A549 (cell line): ENCODE results near the gene RXFP3. TPM values are rescaled to one million over a fixed set of nuclear protein-coding genes. Genes with fewer than 3 reads are reported as not detected.

Experiments
- ATAC-seq, 2 experiments: fragments of 200-7000 bp in 1 of 2; fragments of >200 bp in 1 of 2; cut with Nextera tagmentation in 1 of 2; cut with Tn5 transposase in 1 of 2; 3 replicates each; pipeline versions ENCODE4 v1.8.0 to v1.9.1; 2018 to 2020; ENCODE audit warnings: mild to moderate bottlenecking in 1 of 2, moderate library complexity in 1 of 2
- CTCF ChIA-PET: fragments of 300-600 bp; sonication (Branson Sonifier 250); formaldehyde crosslinking; extraction: SDS; loops from one replicate; lab custom pipeline; 2021; ENCODE audit warnings: antibody characterized with exemption, inconsistent platforms; lab: Yijun Ruan, JAX
- POLR2A ChIA-PET: fragments of 350-600 bp; formaldehyde crosslinking; extraction: SDS; loops from one replicate; lab custom pipeline; 2021; ENCODE audit warnings: antibody characterized with exemption, inconsistent platforms; lab: Yijun Ruan, JAX
- DNase-seq, 2 experiments: peaks; one replicate each; pipeline versions ENCODE4 v3.0.0 to v3.0.0-alpha.2; 2011 to 2016; ENCODE audit warnings: low read depth in 1 of 2, low spot score in 1 of 2
- FAIRE-seq: peaks from 2 replicates; lab custom pipeline; 2011; peaks lifted over from hg19 to GRCh38; lab: Jason Lieb, UNC
- H3K27ac ChIP-seq, 2 experiments: fragments of >200 bp; sonication (Bioruptor Twin); formaldehyde crosslinking; 3 replicates each; pipeline ENCODE4 v1.5.1; 2016 to 2017
- H3K4me1 ChIP-seq: fragments of >200 bp; sonication (Bioruptor Twin); formaldehyde crosslinking; 3 replicates; pipeline ENCODE4 v1.6.1; 2016
- H3K4me2 ChIP-seq: fragments of >200 bp; sonication (Bioruptor Twin); formaldehyde crosslinking; 3 replicates; pipeline ENCODE4 v1.6.1; 2016
- H3K4me3 ChIP-seq: fragments of >200 bp; sonication (Bioruptor Twin); formaldehyde crosslinking; 3 replicates; pipeline ENCODE4 v1.5.1; 2016
- H3K9me3 ChIP-seq: fragments of >200 bp; sonication (Bioruptor Twin); formaldehyde crosslinking; 3 replicates; pipeline ENCODE4 v1.6.1; 2016
- CBX2 ChIP-seq: fragments of 200-600 bp; sonication (generic); IDR thresholded peaks from 2 replicates; pipeline ENCODE4 v1.6.1; 2016; ENCODE audit warnings: low read depth, mild to moderate bottlenecking, borderline replicate concordance
- CBX8 ChIP-seq: fragments of 200-600 bp; sonication (generic); IDR thresholded peaks from 2 replicates; pipeline ENCODE4 v1.6.1; 2016
- CHD2 ChIP-seq: fragments of 150-350 bp; IDR thresholded peaks from 2 replicates; pipeline ENCODE4 v1.6.1; 2014; ENCODE audit warnings: low read length; ENCODE audit not compliant: partially characterized antibody
- CHD4 ChIP-seq: fragments of 200-600 bp; sonication (generic); IDR thresholded peaks from 2 replicates; pipeline ENCODE4 v1.6.1; 2016; ENCODE audit warnings: antibody characterized with exemption, mild to moderate bottlenecking, borderline replicate concordance
- EHF ChIP-seq: fragments of 250-450 bp; sonication (Bioruptor Pico); IDR thresholded peaks from 2 replicates; pipeline ENCODE4 v1.5.0; 2020; ENCODE audit warnings: mild to moderate bottlenecking
- ESRRA ChIP-seq: fragments of 150-350 bp; IDR thresholded peaks from 2 replicates; pipeline ENCODE4 v1.6.1; 2014; ENCODE audit warnings: mild to moderate bottlenecking, low read length, borderline replicate concordance
- FOXS1 ChIP-seq: fragments of 250-450 bp; sonication (Bioruptor Pico); IDR thresholded peaks from 2 replicates; pipeline ENCODE4 v1.5.0; 2020; ENCODE audit warnings: mild to moderate bottlenecking, moderate library complexity
- GATA3 ChIP-seq: IDR thresholded peaks from 2 replicates; pipeline ENCODE4 v1.6.1; 2012; ENCODE audit warnings: borderline replicate concordance
- HDAC2 ChIP-seq: fragments of 200-600 bp; sonication (generic); IDR thresholded peaks from 2 replicates; pipeline ENCODE4 v1.6.1; 2016
- HEYL ChIP-seq: fragments of 250-450 bp; sonication (Bioruptor Pico); IDR thresholded peaks from 2 replicates; pipeline ENCODE4 v1.8.0; 2021; ENCODE audit warnings: mild to moderate bottlenecking, moderate library complexity
- HOXA7 ChIP-seq: fragments of 250-450 bp; sonication (Bioruptor Pico); IDR thresholded peaks from 2 replicates; pipeline ENCODE4 v1.5.0; 2020; ENCODE audit warnings: mild to moderate bottlenecking, moderate library complexity
- JUNB ChIP-seq: fragments of >200 bp; sonication (Bioruptor Twin); formaldehyde crosslinking; IDR thresholded peaks from 2 replicates; pipeline ENCODE4 v1.6.1; 2016
- KDM1A ChIP-seq: fragments of 200-600 bp; sonication (generic); IDR thresholded peaks from 2 replicates; pipeline ENCODE4 v1.6.1; 2016; ENCODE audit warnings: low read depth, mild to moderate bottlenecking
- NFE2L2 ChIP-seq: fragments of 150-350 bp; conservative IDR thresholded peaks from 2 replicates; pipeline ENCODE4 v1.6.1; 2014; ENCODE audit warnings: low read length
- NR3C1 ChIP-seq: fragments of >200 bp; sonication (Bioruptor Twin); formaldehyde crosslinking; IDR thresholded peaks from 3 replicates; pipeline ENCODE4 v1.6.1; 2017
- RAD21 ChIP-seq, 2 experiments: fragments of >200 bp in 1 of 2; sonication (Bioruptor Twin) in 1 of 2; formaldehyde crosslinking in 1 of 2; IDR thresholded peaks in 1 of 2; conservative IDR thresholded peaks in 1 of 2; 2 replicates in 1 of 2; 3 replicates in 1 of 2; pipeline ENCODE4 v1.6.1; 2012 to 2018; ENCODE audit warnings: inconsistent platforms in 1 of 2
- RARB ChIP-seq: fragments of 250-450 bp; sonication (Bioruptor Pico); IDR thresholded peaks from 2 replicates; pipeline ENCODE4 v1.8.0; 2021; ENCODE audit warnings: mild to moderate bottlenecking, moderate library complexity
- TFCP2L1 ChIP-seq: fragments of 250-450 bp; sonication (Bioruptor Pico); IDR thresholded peaks from 2 replicates; pipeline ENCODE4 v1.5.0; 2021; ENCODE audit warnings: mild to moderate bottlenecking
- ZFP36 ChIP-seq: fragments of 450-650 bp; IDR thresholded peaks from 2 replicates; pipeline ENCODE4 v1.6.1; 2014; ENCODE audit warnings: borderline replicate concordance; ENCODE audit not compliant: partially characterized antibody
- ZNF302 ChIP-seq: fragments of 250-450 bp; sonication (Bioruptor Pico); IDR thresholded peaks from 2 replicates; pipeline ENCODE4 v1.9.0; 2021; ENCODE audit warnings: inconsistent platforms, mild to moderate bottlenecking, moderate library complexity
- ZSCAN20 ChIP-seq: fragments of 250-450 bp; sonication (Bioruptor Pico); IDR thresholded peaks from 2 replicates; pipeline ENCODE4 v1.8.0; 2022; ENCODE audit warnings: mild to moderate bottlenecking, moderate library complexity
- WGBS: methylation state at CpG from one replicate; pipeline ENCODE4 v1.1.6; 2017; ENCODE audit errors: missing lambda C conversion rate; 5-methylcytosine and 5-hydroxymethylcytosine counted together
- polyA plus RNA-seq, 4 experiments: library from polyadenylated mRNA; depleted of rRNA in 3 of 4; stranded (reverse); fragments of >200 nt; fragmentation: RNase III in 1 of 4; extraction: RNeasy Plus Mini Kit Qiagen cat#74134 plus additional on column Dnase treatment in 1 of 4; gene quantifications; 2 replicates in 3 of 4; 3 replicates in 1 of 4; pipeline ENCODE4 v1.2.3, GENCODE V29; 2011 to 2017
- TF ChIP-seq, protein P1 (sequence below): fragments of 150-350 bp; IDR thresholded peaks from 2 replicates; pipeline ENCODE4 v1.6.1; 2014; ENCODE audit warnings: low read depth, mild to moderate bottlenecking, low read length
- TF ChIP-seq, protein P2 (sequence below): fragments of >200 bp; sonication (Bioruptor Twin); formaldehyde crosslinking; IDR thresholded peaks from 3 replicates; pipeline ENCODE4 v1.6.1; 2016
- TF ChIP-seq, protein P3 (sequence below): fragments of 200-600 bp; sonication (generic); IDR thresholded peaks from 2 replicates; pipeline ENCODE4 v1.6.1; 2016; ENCODE audit warnings: antibody characterized with exemption, mild to moderate bottlenecking, moderate library complexity
- TF ChIP-seq, protein P4 (sequence below): fragments of 450-650 bp; IDR thresholded peaks from 2 replicates; pipeline ENCODE4 v1.6.1; 2014; ENCODE audit warnings: antibody characterized with exemption

Gene RXFP3
- polyA plus RNA-seq, 2 of the 4 experiments (the other 2 are of a cell fraction), result not detected

DNA sequence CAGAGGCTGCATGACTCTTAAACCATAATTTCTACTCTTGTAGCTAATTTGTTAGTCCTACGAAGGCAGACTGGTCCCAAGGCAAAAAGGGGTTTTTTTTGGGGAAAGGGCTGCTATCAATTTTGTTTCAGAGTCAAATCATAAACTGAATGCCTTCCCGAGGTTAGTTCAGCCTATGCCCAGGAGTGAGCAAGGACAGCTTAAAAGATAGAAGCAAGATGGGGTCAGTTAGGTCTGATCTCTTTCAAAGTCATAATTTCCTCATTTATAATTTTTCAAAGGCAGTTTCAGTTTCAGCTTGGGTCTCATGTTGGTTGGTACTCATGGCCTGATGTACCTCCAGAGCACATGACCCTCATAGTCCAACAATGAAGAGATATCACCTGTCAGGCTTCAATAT, 7.9 kb upstream of the RXFP3 start:
- Histone ChIP-seq H3K9me3 (no peaks in the 10 kb centered on the region), H3K4me1 (no peaks in the 10 kb centered on the region)
- no peak for ATAC-seq
- FAIRE-seq, result no peak
- TF ChIP-seq GATA3, result no peak
- TF ChIP-seq, protein P1, sequence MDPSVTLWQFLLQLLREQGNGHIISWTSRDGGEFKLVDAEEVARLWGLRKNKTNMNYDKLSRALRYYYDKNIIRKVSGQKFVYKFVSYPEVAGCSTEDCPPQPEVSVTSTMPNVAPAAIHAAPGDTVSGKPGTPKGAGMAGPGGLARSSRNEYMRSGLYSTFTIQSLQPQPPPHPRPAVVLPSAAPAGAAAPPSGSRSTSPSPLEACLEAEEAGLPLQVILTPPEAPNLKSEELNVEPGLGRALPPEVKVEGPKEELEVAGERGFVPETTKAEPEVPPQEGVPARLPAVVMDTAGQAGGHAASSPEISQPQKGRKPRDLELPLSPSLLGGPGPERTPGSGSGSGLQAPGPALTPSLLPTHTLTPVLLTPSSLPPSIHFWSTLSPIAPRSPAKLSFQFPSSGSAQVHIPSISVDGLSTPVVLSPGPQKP, result no peak
- TF ChIP-seq, protein P2, sequence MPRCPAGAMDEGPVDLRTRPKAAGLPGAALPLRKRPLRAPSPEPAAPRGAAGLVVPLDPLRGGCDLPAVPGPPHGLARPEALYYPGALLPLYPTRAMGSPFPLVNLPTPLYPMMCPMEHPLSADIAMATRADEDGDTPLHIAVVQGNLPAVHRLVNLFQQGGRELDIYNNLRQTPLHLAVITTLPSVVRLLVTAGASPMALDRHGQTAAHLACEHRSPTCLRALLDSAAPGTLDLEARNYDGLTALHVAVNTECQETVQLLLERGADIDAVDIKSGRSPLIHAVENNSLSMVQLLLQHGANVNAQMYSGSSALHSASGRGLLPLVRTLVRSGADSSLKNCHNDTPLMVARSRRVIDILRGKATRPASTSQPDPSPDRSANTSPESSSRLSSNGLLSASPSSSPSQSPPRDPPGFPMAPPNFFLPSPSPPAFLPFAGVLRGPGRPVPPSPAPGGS, result no peak
- no peak for TF ChIP-seq CBX2
- TF ChIP-seq, protein P3, sequence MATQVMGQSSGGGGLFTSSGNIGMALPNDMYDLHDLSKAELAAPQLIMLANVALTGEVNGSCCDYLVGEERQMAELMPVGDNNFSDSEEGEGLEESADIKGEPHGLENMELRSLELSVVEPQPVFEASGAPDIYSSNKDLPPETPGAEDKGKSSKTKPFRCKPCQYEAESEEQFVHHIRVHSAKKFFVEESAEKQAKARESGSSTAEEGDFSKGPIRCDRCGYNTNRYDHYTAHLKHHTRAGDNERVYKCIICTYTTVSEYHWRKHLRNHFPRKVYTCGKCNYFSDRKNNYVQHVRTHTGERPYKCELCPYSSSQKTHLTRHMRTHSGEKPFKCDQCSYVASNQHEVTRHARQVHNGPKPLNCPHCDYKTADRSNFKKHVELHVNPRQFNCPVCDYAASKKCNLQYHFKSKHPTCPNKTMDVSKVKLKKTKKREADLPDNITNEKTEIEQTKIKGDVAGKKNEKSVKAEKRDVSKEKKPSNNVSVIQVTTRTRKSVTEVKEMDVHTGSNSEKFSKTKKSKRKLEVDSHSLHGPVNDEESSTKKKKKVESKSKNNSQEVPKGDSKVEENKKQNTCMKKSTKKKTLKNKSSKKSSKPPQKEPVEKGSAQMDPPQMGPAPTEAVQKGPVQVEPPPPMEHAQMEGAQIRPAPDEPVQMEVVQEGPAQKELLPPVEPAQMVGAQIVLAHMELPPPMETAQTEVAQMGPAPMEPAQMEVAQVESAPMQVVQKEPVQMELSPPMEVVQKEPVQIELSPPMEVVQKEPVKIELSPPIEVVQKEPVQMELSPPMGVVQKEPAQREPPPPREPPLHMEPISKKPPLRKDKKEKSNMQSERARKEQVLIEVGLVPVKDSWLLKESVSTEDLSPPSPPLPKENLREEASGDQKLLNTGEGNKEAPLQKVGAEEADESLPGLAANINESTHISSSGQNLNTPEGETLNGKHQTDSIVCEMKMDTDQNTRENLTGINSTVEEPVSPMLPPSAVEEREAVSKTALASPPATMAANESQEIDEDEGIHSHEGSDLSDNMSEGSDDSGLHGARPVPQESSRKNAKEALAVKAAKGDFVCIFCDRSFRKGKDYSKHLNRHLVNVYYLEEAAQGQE, result no peak
- TF ChIP-seq NFE2L2, result no peak
- TF ChIP-seq EHF (CRISPR knock-in tag), result no peak
- no peak for TF ChIP-seq ZSCAN20
- no peak for TF ChIP-seq HOXA7 (CRISPR knock-in tag)
- no peak for TF ChIP-seq HDAC2
- TF ChIP-seq, protein P4, sequence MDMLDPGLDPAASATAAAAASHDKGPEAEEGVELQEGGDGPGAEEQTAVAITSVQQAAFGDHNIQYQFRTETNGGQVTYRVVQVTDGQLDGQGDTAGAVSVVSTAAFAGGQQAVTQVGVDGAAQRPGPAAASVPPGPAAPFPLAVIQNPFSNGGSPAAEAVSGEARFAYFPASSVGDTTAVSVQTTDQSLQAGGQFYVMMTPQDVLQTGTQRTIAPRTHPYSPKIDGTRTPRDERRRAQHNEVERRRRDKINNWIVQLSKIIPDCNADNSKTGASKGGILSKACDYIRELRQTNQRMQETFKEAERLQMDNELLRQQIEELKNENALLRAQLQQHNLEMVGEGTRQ, result no peak
- no peak for TF ChIP-seq JUNB
- TF ChIP-seq HEYL (CRISPR knock-in tag), result no peak
- no peak for TF ChIP-seq CHD4
- TF ChIP-seq NR3C1, result no peak
- no peak for TF ChIP-seq RAD21 (conservative IDR thresholded peaks at IDR 0.05 in 1 of 2, IDR thresholded peaks at IDR 0.05 in 1 of 2)
- TF ChIP-seq TFCP2L1 (CRISPR knock-in tag), result no peak
- TF ChIP-seq RARB (CRISPR knock-in tag), result no peak
- TF ChIP-seq, all 56 proteins: peak for 0
- Histone ChIP-seq H3K4me3 (no peak overlapping the region), H3K27ac (no peak overlapping the region), H3K4me2 (no peak overlapping the region)
- POLR2A ChIA-PET, result no interaction called here
- DNase-seq, result no peak
- 35% methylated on average over 2 of the region's 2 CpGs for WGBS
- CTCF ChIA-PET, result interaction anchor here (1.2 kb wide), 1 partner anchor 49 kb away, joined by 3 read pairs; no protein-coding TSS in a partner anchor

DNA sequence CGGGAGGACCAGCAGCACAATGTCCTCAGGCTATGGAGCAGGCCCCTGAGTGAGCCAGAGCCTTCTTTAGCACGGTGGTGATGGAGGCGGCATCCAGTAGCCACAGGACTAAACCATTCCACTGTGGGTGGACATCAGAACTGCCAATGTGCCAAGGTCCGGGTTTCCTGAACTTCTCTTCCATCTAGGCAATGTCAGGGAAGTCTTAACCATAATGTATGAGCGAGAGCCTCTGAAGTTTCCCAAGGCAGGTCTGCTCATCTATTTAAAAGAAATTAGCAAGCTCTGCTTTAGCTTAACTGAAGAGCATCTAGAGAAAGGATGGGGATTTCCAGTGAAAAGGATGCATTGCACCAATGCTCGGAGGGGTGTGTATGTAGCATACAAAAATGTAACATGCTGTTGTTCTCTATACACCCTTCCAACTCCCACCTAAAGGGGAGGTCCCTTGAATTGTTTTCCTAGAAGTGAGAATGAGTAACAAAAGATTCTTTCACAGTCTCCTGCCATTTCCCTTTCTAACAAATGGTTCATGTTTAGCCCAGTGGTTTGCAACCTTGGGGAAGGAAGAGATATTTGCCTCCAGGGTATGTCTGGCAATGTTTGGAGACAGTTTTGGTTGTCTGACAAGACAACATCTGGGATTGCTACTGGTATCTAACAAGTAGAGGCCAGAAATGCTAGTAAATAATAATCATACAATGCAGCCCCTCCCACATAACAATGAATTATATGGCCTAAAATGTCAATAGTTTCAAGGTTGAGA, 6.1 kb upstream of the RXFP3 start:
- H3K9me3 ChIP-seq, result no peaks in the 10 kb centered on the region
- no peak overlapping the region for H3K4me2 ChIP-seq
- CTCF ChIA-PET, result no interaction called here
- TF ChIP-seq CBX8, result no peak
- TF ChIP-seq CHD2, result no peak
- TF ChIP-seq NR3C1, result no peak
- TF ChIP-seq KDM1A, result no peak
- TF ChIP-seq, protein P2, result no peak
- no peak for TF ChIP-seq ZNF302
- TF ChIP-seq HEYL (CRISPR knock-in tag), result no peak
- TF ChIP-seq TFCP2L1 (CRISPR knock-in tag), result no peak
- no peak for TF ChIP-seq ESRRA
- TF ChIP-seq ZFP36, result no peak
- no peak for TF ChIP-seq FOXS1
- FAIRE-seq (no peak), ATAC-seq (no peak), DNase-seq (no peak)
- H3K27ac ChIP-seq, result no peak overlapping the region
- H3K4me1 ChIP-seq, result peaks cover 9% of the 10 kb centered on the region; the same call in 2 of the 3 replicates
- WGBS, result 49% methylated on average over 4 of the region's 6 CpGs
- POLR2A ChIA-PET, result no interaction called here
- H3K4me3 ChIP-seq, result no peak overlapping the region
